HG02642 (cell line): ENCODE data around the gene PDAP1.
"Not testable (repeated sequence)": the region's sequence is repeated elsewhere in the genome, so short reads cannot be mapped to it uniquely, and the experiment has no call there.

Source experiments
- ATAC-seq: cut with Tn5 transposase; IDR thresholded peaks from one replicate; pipeline ENCODE4 v1.9.1; 2021; ENCODE audit warnings: mild to moderate bottlenecking; ENCODE audit not compliant: unreplicated experiment, poor library complexity

Gene PDAP1

DNA sequence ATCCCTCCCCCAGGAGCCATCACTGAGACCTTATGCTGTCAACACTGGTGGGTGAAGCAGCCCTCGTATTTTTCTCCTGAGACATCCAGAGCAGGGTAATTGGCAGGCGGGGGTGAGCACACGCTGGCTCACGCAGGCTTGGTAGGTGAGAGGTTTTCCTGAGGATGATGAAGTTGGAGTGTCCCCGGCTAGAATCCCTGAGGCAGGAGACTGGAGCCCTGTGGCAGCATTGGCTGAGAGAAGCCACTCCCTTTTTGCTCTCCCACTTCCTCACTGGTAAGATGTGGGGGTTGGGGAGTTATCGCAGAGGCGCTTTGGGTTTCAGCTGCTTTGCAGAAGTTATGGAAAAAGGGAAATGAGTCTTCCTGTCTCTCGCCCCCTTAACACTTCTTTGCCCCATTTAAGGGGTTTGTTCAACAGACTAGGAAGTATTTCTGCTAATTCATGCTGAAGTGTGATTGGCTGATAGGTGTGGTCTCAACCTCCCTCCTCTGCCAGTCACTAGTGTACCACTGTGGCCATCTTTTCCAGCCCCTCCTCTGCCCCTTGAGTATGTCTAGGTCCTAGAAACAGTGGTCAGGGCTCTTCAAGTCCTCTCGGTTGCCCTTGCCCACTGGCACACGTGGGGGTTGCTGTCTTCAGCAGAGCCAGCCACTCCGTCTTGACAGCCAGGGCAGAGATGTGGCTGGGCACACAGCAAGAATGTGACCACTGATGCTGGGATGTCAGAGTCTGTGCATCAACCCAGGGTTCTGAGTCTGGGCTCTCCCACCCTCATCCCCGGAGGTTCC lies 28.2 kb downstream of the PDAP1 start:
- peak; percentile 37 for ATAC-seq

DNA sequence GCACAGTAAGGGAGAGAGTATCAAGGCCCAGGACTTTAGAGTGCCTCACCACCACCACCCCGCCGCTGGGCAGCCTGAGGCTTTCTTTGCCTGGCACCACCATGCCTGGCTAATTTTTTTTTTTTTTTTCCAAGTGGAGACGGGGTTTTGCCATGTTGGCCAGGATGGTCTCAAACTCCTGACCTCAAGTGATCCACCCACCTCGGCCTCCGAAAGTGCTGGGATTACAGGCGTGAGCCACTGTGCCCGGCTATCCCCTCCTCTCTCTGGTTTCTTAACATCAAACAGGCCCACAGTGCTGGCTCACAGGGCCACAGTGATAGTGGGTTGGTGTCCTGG lies 28.7 kb downstream of the PDAP1 start:
- not testable (repeated sequence) for ATAC-seq

DNA sequence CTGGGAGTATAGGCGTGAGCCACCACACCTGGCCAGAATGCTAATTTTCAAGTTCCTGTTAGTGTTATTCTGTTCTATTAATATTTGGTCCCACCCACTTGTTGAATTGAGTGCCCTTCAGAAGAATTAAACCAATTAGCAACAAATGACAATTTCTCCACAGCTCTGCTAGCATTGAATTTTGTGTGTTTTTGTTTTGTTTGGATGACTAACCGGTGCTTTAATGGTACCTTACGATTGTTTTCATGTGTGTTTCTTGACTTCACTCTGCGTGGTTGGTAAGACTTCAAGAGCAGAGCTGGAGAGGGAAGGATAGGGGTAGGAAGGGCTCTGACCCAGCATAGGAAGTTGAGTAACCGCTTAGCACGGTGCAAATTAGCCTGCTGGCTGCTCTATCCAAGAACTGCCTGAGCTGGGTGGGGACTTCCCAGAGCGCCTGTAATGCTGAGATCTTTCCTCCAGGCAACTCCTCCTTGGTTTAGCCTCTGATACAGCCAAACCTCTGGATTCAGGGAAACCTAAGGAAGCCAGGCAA lies 29.3 kb downstream of the PDAP1 start:
- ATAC-seq: no peak

DNA sequence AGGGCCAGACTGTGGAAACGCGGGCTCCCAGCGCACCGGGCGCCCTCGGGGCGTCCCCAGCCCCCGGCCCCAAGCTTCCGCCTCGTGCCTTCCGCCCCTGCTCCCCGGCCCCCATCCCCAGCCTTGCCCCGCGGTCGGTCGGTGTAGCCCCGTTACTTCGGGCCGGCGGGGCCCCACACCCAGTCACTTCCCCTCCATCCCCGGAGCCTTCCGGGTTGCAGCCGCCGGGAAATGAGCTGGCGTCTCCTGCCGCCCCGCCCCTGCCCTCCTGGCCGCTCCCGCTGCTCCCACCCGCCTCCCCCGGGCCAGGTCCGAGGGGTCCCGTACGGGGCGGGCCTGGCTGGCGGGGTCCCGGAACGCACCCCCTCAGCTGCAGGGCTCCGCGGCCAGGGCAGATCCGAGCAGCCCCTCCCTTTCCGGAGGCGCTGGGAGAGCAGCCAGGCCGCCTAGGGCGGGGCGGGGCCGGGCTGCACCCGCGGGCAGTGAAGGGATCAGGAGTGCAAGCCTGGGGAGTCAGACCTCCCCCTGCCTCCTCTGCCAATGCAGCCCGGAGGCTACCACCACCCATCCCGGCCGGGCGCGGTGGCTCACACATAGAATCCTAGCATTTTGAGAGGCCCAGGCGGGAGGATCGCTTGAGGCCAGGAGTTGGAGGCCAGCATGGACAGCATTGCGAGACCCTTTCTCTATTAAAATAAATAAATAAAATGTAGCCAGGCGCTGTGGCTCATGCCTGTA lies 33.2 kb downstream of the PDAP1 start:
- peak; percentile 53 for ATAC-seq

DNA sequence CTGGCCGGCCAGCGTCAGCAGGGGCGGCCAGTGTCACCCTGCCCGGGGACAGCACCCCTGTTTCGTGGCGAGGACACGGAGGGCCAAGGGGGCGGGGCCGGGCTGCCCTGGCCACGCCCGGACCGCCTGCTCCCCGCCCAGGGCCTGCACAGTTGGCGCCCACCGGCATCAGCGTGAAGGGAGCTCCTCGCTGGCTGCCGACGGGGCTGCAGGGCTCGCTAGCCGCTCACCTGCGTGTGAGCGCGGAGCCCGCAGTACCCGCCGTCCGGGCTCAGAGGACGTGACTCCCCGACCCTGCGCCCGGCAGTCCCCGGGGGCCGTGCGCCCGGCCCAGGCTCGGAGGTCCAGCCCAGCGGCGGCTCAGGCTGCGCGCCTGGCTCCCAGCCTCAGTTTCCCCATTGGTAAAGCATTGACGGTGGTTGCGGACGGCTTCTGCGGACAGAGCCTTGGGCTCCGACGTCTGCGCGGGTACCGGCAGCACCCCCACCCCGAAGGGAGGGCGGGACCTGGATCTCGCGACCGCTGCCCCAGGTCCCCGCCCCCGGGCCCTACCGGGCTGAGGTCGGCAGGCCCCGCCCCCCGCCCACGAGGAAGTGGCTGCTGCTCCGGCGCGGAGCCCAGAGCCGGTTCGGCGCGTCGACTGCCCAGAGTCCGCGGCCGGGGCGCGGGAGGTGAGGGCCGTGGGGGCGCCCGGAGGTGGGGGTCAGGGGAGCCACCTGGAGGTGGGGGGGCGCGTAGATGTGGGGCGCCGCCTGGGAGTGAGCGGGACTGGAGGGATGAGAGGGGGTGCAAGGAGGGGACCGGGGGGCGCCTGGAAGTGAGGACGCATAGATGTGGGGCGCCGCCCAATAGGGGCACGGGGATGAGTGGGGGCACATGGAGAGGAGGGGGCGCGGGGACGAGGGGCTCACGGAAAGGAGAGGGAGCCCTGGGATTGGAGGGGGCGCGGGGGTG lies 34.0 kb downstream of the PDAP1 start, which contains the start of gene ARPC1B:
TSS of gene ARPC1B (plus strand) at position 620 of the 954 bp plus-strand sequence. CDS start 10,985 bp downstream, outside the sequence.
- peak; percentile 66 for ATAC-seq

DNA sequence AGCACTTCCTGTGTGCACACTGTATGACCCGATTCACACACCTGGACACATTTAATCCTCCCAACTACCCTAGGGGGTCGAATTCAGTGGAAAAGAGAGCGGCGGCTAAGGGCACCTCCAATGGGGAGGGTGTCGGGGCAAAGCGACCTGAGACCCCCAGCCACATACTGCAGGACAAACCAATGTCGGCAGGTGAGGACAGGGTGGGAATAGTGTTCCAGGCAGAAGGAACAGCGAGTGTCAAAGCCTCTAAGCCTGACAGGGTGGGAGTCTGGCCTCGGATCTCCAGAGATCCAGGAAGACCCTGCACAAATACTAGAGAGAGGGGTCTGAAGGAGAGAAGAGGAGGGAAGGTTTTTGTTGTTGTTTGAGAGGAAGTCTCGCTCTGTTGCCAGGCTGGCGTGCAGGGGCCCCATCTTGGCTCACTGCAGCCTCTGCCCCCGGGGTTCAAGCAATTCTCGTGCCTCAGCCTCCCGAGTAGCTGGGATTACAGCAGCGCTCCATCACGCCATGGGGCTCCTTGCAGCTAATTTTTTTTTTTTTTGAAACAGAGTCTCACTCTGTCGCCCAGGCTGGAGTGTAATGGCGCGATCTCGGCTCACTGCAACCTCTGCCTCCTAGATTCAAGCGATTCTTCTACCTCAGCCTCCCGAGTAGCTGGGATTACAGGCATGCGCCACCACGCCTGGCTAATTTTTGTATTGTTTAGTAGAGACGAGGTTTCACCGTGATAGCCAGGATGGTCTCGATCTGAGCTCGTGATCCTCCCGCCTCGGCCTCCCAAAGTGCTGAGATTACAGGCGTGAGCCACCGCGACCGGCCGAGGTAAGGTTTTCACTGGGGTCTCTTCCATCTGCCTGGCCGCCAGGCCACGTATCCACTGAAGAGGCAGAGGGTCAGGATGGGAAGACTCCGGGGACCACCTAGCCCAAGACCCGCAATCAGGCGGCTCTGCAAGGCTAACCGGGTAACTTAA lies 35.0 kb downstream of the PDAP1 start:
- no peak for ATAC-seq

DNA sequence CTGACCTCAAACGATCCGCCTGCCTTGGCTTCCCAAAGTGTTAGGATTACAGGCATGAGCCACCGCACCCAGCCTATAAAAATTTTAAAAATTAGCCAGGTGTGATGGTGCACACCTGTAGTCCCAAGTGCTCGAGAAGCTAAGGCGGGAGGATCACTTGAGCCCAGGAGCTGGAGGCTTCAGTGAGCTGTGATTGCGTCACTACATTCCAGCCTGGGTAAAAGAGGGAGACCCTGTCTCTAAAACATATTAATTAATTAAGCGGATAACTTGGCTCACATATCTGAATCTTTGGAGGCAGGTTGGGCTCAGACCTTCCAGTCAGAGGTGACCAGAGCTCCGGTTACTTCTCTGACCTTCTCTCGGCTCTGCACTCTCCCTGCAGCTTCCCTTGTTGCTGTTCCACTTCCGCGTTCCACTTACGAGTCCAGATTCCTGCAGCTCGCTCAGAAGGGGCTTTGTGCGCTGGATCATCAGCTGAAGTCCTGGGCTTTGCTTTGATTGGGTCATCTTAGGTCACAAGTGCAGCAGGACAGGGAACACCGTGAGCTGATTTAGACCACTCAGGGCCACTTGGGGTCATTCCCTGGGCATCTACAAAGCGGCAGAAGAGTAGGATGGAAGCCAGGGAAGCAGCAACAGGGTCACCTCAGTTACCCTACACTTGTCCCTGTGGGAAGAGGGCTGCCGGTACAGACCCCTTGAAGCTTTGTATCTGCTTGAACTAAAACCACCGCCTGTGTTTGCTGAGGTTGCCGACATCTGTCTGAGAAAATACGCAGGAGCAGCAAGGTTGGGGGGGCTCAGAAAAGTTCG lies 35.9 kb downstream of the PDAP1 start:
- no peak for ATAC-seq

DNA sequence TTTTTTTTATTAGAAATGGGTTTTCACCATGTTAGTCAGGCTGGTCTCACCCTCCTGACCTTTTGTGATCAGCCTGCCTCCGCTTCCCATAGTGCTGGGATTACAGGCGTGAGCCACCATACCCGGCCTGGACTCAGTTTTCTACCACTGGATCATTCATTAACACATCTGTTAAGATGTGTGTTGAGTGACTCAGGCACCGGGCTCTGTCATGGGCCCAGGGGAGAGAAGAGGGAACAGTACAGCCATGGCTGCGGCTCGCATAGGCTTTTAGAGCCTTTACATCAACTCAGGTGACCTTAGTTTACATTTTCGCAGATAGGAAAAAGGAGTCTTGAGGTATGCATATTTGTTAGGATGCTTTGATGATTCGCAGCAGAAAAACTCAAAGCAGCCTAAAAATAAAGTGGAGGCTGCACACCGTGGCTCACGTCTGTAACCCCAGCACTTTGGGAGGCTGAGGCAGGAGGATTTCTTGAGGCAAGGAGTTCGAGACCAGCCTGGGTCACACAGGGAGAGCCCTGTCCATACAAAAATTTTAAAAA lies 36.9 kb downstream of the PDAP1 start:
- ATAC-seq: no peak

DNA sequence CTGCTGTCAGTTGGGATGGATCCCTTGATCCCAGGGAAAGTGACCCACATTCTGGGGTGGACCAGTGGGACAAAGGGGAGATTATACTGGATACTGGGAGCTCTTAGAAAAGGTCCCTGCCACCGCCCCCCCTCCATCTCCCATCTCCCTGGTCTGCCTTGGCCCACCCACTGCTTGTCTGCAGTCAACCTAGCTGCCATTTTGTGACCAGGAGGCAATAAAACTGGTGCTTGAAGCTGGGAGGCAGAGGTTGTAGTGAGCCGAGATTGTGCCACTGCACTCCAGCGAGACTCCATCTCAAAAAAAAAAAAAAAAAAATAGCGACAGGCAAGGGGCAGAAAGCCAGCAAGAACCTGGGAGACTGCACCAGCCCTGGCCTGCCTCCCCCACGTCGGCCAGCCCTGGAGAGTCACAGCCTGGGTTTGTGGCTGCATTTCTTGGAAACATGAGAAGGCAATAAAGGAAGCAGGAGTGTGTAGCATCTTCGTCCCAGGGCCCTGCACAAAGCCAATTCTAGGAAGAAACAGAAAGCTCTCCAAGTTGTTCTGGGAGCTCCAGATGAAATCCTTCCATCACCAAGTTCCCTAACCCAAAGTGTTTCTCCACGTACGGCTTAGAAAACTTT lies 38.5 kb downstream of the PDAP1 start:
- no peak for ATAC-seq

DNA sequence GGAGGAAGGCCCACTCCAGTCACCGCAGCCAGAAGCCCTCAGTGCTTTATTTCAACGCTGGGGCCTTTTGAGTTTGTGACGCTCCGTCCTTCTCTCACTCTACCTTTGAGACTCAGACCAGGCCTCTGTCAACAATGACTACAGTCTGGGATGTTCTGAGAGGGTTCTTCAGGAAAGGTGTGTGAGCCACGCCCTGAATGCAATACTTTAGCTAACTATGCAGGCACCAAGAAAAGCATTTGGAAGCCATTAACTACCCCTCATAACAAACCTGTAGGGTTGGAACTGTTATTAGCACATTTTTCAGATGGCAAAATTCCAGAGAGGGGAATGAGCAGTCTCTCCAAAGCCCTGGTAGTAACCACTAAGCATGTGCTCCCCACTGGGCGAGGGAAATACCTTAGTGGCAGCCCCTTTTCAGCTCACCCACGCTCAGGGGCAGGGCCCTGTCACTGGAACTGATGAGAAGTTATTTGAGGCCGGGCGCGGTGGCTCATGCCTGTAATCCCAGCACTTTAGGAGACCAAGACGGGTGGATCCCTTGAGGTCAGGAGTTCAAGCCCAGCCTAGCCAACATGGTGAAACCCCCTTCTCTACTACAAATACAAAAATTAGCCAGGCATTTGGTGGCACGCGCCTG lies 39.5 kb downstream of the PDAP1 start:
- ATAC-seq: no peak

DNA sequence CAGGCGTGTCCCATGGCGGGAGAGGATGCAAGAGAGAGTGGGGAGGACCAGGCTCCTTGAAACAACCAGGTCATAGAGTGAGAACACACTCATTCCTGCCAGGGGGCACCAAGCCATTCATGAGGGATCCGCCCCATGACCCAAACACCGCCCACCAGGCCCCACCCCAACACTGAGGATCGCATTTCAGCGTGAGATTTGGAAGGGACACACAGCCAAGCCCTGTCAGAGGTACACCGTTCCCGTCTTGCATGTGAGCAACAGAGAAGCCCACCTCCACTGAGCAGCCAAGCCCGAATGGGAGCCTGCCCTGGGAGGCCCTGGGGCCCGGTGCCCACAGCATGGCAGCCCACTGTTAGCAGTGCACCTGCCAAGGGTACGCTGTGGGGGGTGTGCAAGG lies 41.8 kb downstream of the PDAP1 start:
- no peak for ATAC-seq

DNA sequence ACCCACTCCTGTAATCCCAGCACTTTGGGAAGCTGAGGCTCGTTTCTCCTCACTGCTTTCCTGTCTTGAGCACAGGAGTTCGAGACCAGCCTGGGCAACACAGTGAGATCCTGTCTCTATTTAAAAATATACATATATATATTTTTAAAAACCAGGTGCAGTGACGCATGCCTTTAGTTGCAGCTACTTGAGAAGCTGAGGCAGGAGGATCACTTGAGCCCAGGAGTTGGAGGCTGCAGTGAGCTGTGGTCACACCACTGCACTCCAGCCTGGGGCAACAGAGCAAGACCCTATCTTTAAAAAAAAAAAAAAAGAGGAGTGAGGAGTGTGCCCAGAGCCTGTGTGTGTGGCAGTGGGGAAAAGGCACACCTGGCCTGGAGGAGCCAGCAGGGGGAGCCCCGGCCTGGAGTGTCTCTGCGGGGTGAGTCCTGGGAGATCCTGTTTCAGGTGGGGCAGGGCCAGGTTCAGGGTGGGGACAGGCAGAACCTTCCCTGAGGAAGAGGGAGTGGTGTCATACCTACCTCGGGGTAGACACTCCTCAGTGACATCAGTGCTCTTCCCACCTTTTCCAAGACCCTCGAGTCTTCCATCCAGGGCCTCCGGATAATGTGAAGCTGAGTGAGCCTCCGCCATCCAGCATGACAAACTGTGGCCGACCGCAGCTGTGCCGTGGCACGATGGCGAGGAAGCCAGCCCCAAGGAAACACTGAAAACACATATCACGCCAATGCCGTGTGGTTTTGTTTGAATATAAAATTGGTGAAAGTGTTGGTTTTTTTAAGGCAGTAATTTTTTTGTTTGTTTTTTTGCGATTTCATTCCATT lies 42.9 kb downstream of the PDAP1 start:
- ATAC-seq: no peak

DNA sequence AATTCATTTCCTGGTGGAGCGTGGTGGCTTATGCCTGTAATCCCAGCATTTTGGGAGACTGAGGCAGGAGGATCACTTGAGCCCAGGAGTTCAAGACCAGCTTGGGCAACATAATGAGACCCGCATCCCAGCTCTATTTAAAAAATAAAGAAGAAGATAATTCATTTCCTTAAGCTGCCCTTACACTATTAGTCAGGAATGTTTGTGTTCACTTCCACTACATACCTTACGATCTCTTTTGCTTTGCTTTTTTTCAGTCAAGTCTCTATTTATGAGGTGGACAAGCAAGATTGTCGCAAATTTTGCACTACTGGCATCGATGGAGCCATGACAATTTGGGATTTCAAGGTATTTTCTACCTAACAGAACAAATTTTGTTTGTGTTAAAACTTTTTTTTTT lies 45.1 kb downstream of the PDAP1 start:
- no peak for ATAC-seq

DNA sequence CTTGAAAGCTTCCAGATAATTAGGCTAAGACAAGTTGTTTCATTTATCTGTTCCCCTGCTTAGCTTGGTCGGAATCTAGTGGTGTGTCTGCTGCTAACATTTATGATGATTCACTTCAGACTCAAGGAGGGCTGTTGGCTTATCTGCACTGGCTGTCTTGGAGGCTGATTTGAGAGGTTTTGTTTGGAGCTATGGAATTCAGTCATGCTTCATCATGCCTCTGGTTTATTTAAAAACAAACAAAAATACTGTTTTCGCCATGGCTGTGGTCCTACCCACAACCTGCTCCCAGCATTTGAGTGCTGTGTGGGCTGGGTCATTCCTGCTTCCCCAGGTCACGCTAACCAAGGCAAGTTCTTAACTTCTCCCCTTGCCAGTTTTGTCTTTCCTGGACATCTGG lies 45.6 kb downstream of the PDAP1 start:
- no peak for ATAC-seq

DNA sequence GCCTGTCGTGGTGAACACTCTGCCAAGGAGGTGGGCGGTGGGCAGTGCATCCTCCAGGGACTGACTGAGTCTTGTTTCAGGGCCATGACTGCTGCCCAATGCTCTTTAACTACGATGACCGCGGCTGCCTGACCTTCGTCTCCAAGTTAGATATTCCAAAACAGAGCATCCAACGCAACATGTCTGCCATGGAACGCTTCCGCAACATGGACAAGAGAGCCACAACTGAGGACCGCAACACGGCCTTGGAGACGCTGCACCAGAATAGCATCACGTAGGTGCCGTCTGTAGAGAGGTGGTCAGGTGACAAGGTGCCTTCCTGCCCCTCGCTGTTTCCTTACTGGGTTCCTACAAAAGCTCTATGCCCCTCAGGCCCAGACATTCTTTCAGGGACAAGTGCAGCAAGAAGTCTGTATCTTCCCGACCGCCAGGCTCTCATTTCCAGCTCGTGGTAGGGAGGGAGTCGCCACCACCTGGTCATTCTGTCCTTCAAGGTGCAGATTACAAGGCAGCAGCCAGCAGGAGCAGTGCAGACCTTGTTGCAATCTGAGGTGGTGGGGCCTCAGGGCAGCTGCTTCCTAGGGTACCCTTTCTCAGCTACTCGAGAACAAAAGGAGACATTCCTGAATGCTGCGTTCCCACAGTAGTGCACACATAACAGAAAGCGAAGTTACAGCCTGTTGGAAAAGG lies 48.8 kb downstream of the PDAP1 start:
- ATAC-seq: no peak

DNA sequence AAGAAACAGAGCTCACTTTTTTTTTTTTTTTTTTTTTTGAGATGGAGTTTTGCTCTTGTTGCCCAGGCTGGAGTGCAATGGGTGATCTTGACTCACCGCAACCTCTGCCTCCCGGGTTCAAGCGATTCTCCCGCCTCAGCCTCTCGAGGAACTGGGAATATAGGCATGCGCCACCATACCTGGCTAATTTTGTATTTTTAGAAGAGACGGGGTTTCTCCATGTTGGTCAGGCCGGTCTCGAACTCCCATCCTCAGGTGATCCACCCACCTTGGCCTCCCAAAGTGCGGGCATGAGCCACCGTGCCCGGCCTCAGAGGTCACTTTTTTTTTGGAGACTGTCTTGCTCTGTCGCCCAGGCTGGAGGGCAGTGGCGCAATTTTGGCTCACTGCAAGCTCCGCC lies 49.9 kb downstream of the PDAP1 start:
- not testable (repeated sequence) for ATAC-seq
